ENCODE measurements around the gene PTGES2. TPM values are rescaled to one million over a fixed set of nuclear protein-coding genes. Genes with fewer than 3 reads are reported as not detected.
"Not testable (repeated sequence)": the region's sequence is repeated elsewhere in the genome, so short reads cannot be mapped to it uniquely, and the experiment has no call there.

Gene PTGES2
- total RNA-seq, 2 experiments from 2014 or later: 47.7 to 48.5 TPM

- POLR2A ChIA-PET; H3K4me3 Mint-ChIP-seq; H3K36me3 Mint-ChIP-seq (ENCODE audit: low read depth); H3K27me3 Mint-ChIP-seq; H3K27ac Mint-ChIP-seq; H3K9me3 Mint-ChIP-seq (ENCODE audit: low read depth); DNase-seq; intact Hi-C loops (cut with DNase I, micrococcal nuclease); ATAC-seq: not testable (repeated sequence)
- CTCF ChIA-PET: interaction anchor here (0.6 kb wide), 1 partner anchor 19 kb away, joined by 4 read pairs; no protein-coding TSS in a partner anchor
- peaks cover 19% of the 10 kb centered on the region for H3K4me1 Mint-ChIP-seq
Observed at GRCh38 chr9:128130651-128131050, 3.1 kb upstream of the PTGES2 start.

GRCh38 chr9:128129976-128130590 is 2.6 kb upstream of the PTGES2 start:
- peak; percentile 75 for DNase-seq
- H3K9me3 Mint-ChIP-seq (ENCODE audit: low read depth); H3K36me3 Mint-ChIP-seq (ENCODE audit: low read depth); POLR2A ChIA-PET; H3K4me3 Mint-ChIP-seq; H3K27ac Mint-ChIP-seq; H3K27me3 Mint-ChIP-seq; ATAC-seq: not testable (repeated sequence)
- H3K4me1 Mint-ChIP-seq: peaks cover 24% of the 10 kb centered on the region
- CTCF ChIA-PET: interaction anchor here (0.6 kb wide), 1 partner anchor 20 kb away, joined by 4 read pairs; no protein-coding TSS in a partner anchor
- intact Hi-C loops (cut with DNase I, micrococcal nuclease): loop anchor here (2.0 to 5.0 kb wide), 7 partner anchors 31 to 908 kb away; partner anchors contain the start of genes BBLN (in 1 of the 2), CIZ1 (in 1 of the 2), COQ4 (in 1 of the 2) and DPM2 (in 1 of the 2)

- ATAC-seq (no peak), DNase-seq (no peak)
- Mint-ChIP-seq H3K36me3 (ENCODE audit: low read depth) (peaks cover 11% of the 10 kb centered on the region), H3K27ac (peak overlapping the region; percentile 75), H3K4me1 (peaks cover 29% of the 10 kb centered on the region), H3K4me3 (peak overlapping the region; percentile 96), H3K27me3 (peaks cover 2% of the 10 kb centered on the region), H3K9me3 (ENCODE audit: low read depth) (no peaks in the 10 kb centered on the region)
- ChIA-PET CTCF (interaction anchor here (0.5 to 1.9 kb wide), 7 partner anchors 12 to 1751 kb away, joined by 3 to 6 read pairs (median 4); no protein-coding TSS in a partner anchor), POLR2A (interaction anchor here (0.6 to 1.3 kb wide), 2 partner anchors 32 to 1043 kb away, joined by 4 to 6 read pairs; no protein-coding TSS in a partner anchor)
- intact Hi-C loops (cut with DNase I, micrococcal nuclease): loop anchor here (1.0 to 5.0 kb wide), 23 partner anchors 31 to 907 kb away; partner anchors contain the start of genes BBLN (in 2 of the 2), COQ4 (in 2 of the 2), NAIF1 (in 2 of the 2) and TRUB2 (in 2 of the 2)
Observed at GRCh38 chr9:128128836-128129590, 1.5 kb upstream of the PTGES2 start.

- ChIA-PET POLR2A (interaction anchor here (1.3 kb wide), 2 partner anchors 32 to 33 kb away, joined by 5 to 6 read pairs; partner anchors contain the start of gene BBLN), CTCF (interaction anchor here (0.5 to 1.9 kb wide), 9 partner anchors 11 to 240 kb away, joined by 3 to 6 read pairs (median 4); no protein-coding TSS in a partner anchor)
- ATAC-seq: peak; percentile 84
- H3K36me3 Mint-ChIP-seq (ENCODE audit: low read depth): peaks cover 15% of the 10 kb centered on the region
- DNase-seq: peak; percentile 90
- peaks cover 2% of the 10 kb centered on the region for H3K27me3 Mint-ChIP-seq
- peaks cover 29% of the 10 kb centered on the region for H3K4me1 Mint-ChIP-seq
- H3K9me3 Mint-ChIP-seq (ENCODE audit: low read depth): no peaks in the 10 kb centered on the region
- H3K27ac Mint-ChIP-seq: peak overlapping the region; percentile 96
- intact Hi-C loops (cut with DNase I, micrococcal nuclease): loop anchor here (1.0 to 5.0 kb wide), 26 partner anchors 11 to 906 kb away; partner anchors contain the start of genes BBLN (in 2 of the 2), COQ4 (in 2 of the 2), NAIF1 (in 2 of the 2) and TRUB2 (in 2 of the 2)
- H3K4me3 Mint-ChIP-seq: peak overlapping the region; percentile 96
Observed at GRCh38 chr9:128127990-128128835, 684 bp upstream of the PTGES2 start.

GRCh38 chr9:128125580-128126354 is 1.8 kb downstream of the PTGES2 start:
- ChIA-PET POLR2A (no interaction called here), CTCF (interaction anchor here (0.6 to 1.5 kb wide), 8 partner anchors 8 to 156 kb away, joined by 3 to 9 read pairs (median 4); partner anchors contain the start of gene NAIF1)
- peaks cover 15% of the 10 kb centered on the region for H3K36me3 Mint-ChIP-seq (ENCODE audit: low read depth)
- H3K9me3 Mint-ChIP-seq (ENCODE audit: low read depth): no peaks in the 10 kb centered on the region
- H3K27me3 Mint-ChIP-seq: no peaks in the 10 kb centered on the region
- ATAC-seq: no peak
- no peak for DNase-seq
- H3K4me1 Mint-ChIP-seq: peaks cover 29% of the 10 kb centered on the region
- H3K4me3 Mint-ChIP-seq: peak overlapping the region; percentile 80
- intact Hi-C loops (cut with DNase I, micrococcal nuclease): loop anchor here (2.0 to 5.0 kb wide), 4 partner anchors 58 to 903 kb away; partner anchors contain the start of genes COQ4 (in 1 of the 2), NAIF1 (in 1 of the 2), SET (in 1 of the 2) and SLC25A25 (in 1 of the 2)
- H3K27ac Mint-ChIP-seq: peak overlapping the region; percentile 64

GRCh38 chr9:128124873-128125579 is 2.5 kb downstream of the PTGES2 start:
- Mint-ChIP-seq H3K36me3 (ENCODE audit: low read depth) (peaks cover 15% of the 10 kb centered on the region), H3K4me3 (peak overlapping the region; percentile 7), H3K9me3 (ENCODE audit: low read depth) (no peaks in the 10 kb centered on the region), H3K27ac (no peak overlapping the region), H3K4me1 (peaks cover 29% of the 10 kb centered on the region), H3K27me3 (no peaks in the 10 kb centered on the region)
- ChIA-PET POLR2A (interaction anchor here (0.6 kb wide), 1 partner anchor 75 kb away, joined by 8 read pairs; no protein-coding TSS in a partner anchor), CTCF (interaction anchor here (0.5 to 1.6 kb wide), 13 partner anchors 7 to 440 kb away, joined by 3 to 9 read pairs (median 3); partner anchors contain the start of gene NAIF1)
- ATAC-seq: peak; percentile 8
- intact Hi-C loops (cut with DNase I, micrococcal nuclease): loop anchor here (5.0 kb wide), 3 partner anchors 58 to 903 kb away; partner anchors contain the start of genes COQ4 (in 1 of the 2), NAIF1 (in 1 of the 2), SLC25A25 (in 1 of the 2) and TRUB2 (in 1 of the 2)
- DNase-seq: peak; percentile 77

- Mint-ChIP-seq H3K9me3 (ENCODE audit: low read depth) (no peaks in the 10 kb centered on the region), H3K27ac (no peak overlapping the region), H3K4me3 (no peak overlapping the region), H3K4me1 (peaks cover 26% of the 10 kb centered on the region), H3K36me3 (ENCODE audit: low read depth) (peaks cover 15% of the 10 kb centered on the region), H3K27me3 (no peaks in the 10 kb centered on the region)
- ChIA-PET POLR2A (interaction anchor here (0.6 kb wide), 1 partner anchor 75 kb away, joined by 8 read pairs; no protein-coding TSS in a partner anchor), CTCF (interaction anchor here (0.5 to 1.6 kb wide), 8 partner anchors 16 to 441 kb away, joined by 3 to 6 read pairs (median 3); partner anchors contain the start of gene NAIF1)
- no peak for DNase-seq
- no peak for ATAC-seq
- intact Hi-C loops (cut with DNase I, micrococcal nuclease): no loop called here
Observed at GRCh38 chr9:128124451-128124850, 3.1 kb downstream of the PTGES2 start.

GRCh38 chr9:128123451-128124080 is 4.0 kb downstream of the PTGES2 start:
- H3K27ac Mint-ChIP-seq: no peak overlapping the region

GRCh38 chr9:128122809-128123175 is 4.7 kb downstream of the PTGES2 start:
- ATAC-seq: no peak
- ChIA-PET POLR2A (no interaction called here), CTCF (no interaction called here)
- Mint-ChIP-seq H3K9me3 (ENCODE audit: low read depth) (no peaks in the 10 kb centered on the region), H3K27me3 (no peaks in the 10 kb centered on the region), H3K27ac (no peak overlapping the region), H3K36me3 (ENCODE audit: low read depth) (peaks cover 15% of the 10 kb centered on the region), H3K4me1 (peaks cover 20% of the 10 kb centered on the region), H3K4me3 (no peak overlapping the region)
- DNase-seq: no peak
- intact Hi-C loops (cut with DNase I, micrococcal nuclease): no loop called here

More at GRCh38 chr9:128123451-128124080, 4.0 kb downstream of the PTGES2 start:
- intact Hi-C loops (cut with DNase I, micrococcal nuclease): no loop called here
- DNase-seq (no peak), ATAC-seq (no peak)
- Mint-ChIP-seq H3K36me3 (ENCODE audit: low read depth) (peaks cover 15% of the 10 kb centered on the region), H3K4me3 (no peak overlapping the region), H3K9me3 (ENCODE audit: low read depth) (no peaks in the 10 kb centered on the region), H3K27me3 (no peaks in the 10 kb centered on the region), H3K4me1 (peaks cover 19% of the 10 kb centered on the region)
- ChIA-PET POLR2A (no interaction called here), CTCF (interaction anchor here (1.2 to 1.6 kb wide), 2 partner anchors 15 to 32 kb away, joined by 3 to 4 read pairs; no protein-coding TSS in a partner anchor)

Measured in activated CD4-positive, alpha-beta T cell treated with anti-CD3 and anti-CD28 coated beads for 36 hours (primary cell).